Lung (tissue), 12 donors: ENCODE results near the gene OCLN. TPM values are rescaled to one million over a fixed set of nuclear protein-coding genes. Genes with fewer than 3 reads are reported as not detected.
A peak's percentile ranks its signal among the peaks of the same experiment; 100 is the strongest.
"Not testable (repeated sequence)": the region's sequence is repeated elsewhere in the genome, so short reads cannot be mapped to it uniquely, and the experiment has no call there.

ENCODE experiments used
- ATAC-seq: fragments of 200-7000 bp; cut with Tn5 transposase; one replicate; pipeline ENCODE4 v1.9.1; 2020; ENCODE audit warnings: moderate number of reproducible peaks; ENCODE audit not compliant: insufficient read depth, low FRiP score
- DNase-seq, 3 donors: peaks; one replicate each; pipeline ENCODE4 v3.0.0-alpha.2; 2013 to 2017
- H3K27ac ChIP-seq, 2 donors: one replicate each; pipeline ENCODE4 v1.5.1; 2013; ENCODE audit warnings: mild to moderate bottlenecking in 2 of 2, moderate library complexity in 2 of 2, control low read depth in 1 of 2, inconsistent platforms in 1 of 2, low read depth in 1 of 2, low read length in 1 of 2
- H3K27me3 ChIP-seq, 3 donors: one replicate each; pipeline ENCODE4 v1.5.1; 2013; ENCODE audit warnings: low read length in 2 of 3; ENCODE audit not compliant: control insufficient read depth in 3 of 3, insufficient read depth in 3 of 3
- H3K36me3 ChIP-seq, 4 donors: one replicate each; pipeline ENCODE4 v1.5.1; 2013; ENCODE audit warnings: low read length in 4 of 4, mild to moderate bottlenecking in 1 of 4, moderate library complexity in 1 of 4; ENCODE audit not compliant: control insufficient read depth in 4 of 4, insufficient read depth in 4 of 4
- H3K4me1 ChIP-seq, 5 donors: one replicate each; pipeline ENCODE4 v1.5.1; 2013; ENCODE audit warnings: low read length in 5 of 5, mild to moderate bottlenecking in 2 of 5, moderate library complexity in 1 of 5; ENCODE audit not compliant: control insufficient read depth in 5 of 5, insufficient read depth in 5 of 5
- H3K4me3 ChIP-seq: one replicate; pipeline ENCODE4 v1.5.1; 2013; ENCODE audit warnings: mild to moderate bottlenecking, control low read depth, moderate library complexity
- H3K9ac ChIP-seq, 2 donors: one replicate each; pipeline ENCODE4 v1.5.1; 2013; ENCODE audit warnings: low read length in 2 of 2, control low read depth in 1 of 2; ENCODE audit not compliant: insufficient read depth in 1 of 2
- H3K9me3 ChIP-seq, 4 donors: one replicate each; pipeline ENCODE4 v1.5.1; 2013; ENCODE audit warnings: low read length in 3 of 4, mild to moderate bottlenecking in 1 of 4, moderate library complexity in 1 of 4; ENCODE audit not compliant: control insufficient read depth in 4 of 4, insufficient read depth in 3 of 4
- WGBS, 2 donors: extraction: QIAGEN DNeasy Blood & Tissue Kit; methylation state at CpG; one replicate each; pipeline ENCODE4 v1.1.7; 2013; 5-methylcytosine and 5-hydroxymethylcytosine counted together
- polyA plus RNA-seq, 2 donors: library from polyadenylated mRNA; stranded (reverse); fragments of 200-250 nt; gene quantifications; one replicate each; pipeline ENCODE4 v1.2.1, GENCODE V29; 2013
- total RNA-seq, 2 donors: library from RNA; depleted of rRNA in 1 of 2; stranded (reverse); fragments of >200 nt in 1 of 2; gene quantifications; one replicate each; pipeline ENCODE4 v1.2.1, GENCODE V29; 2014 to 2021
- TF ChIP-seq, protein P1 (sequence below): IDR thresholded peaks from 2 replicates; pipeline ENCODE4 v1.5.1; 2012; ENCODE audit warnings: mild to moderate bottlenecking; ENCODE audit errors: control extremely low read depth, extremely low read depth
- donor health status: control.
- donor health status: control.
- donor health status: Bipolar disorder and iron deficiency.
- donor health status: healthy.
- donor health status: DM: yes; HTN: yes; CAD: no.

OCLN gene
- total and polyA plus RNA-seq, 4 donors, result 19.7 to 129 (median 46.6) TPM

DNA sequence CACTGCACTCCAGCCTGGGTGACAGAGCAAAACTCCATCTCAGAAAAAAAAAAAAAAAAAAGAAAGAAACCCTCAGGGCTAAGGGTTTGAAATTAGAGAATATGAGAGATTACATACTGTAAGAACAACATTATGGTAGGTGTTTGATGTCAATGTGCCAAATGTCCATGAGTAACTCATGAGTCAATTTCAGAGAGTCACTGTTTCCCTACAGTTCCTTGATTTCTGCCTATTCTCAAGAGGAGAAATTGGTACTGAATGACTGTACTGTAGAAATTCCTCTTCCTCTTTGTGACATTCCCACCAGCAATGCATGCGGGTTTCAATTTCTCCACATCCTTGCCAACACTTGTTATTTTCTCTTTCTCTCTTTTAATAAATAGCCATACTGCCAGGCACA lies 42.5 kb upstream of the OCLN start:
- peaks cover 0 to 2% (median 0%) of the 10 kb centered on the region in 5 donors for H3K4me1 ChIP-seq
- H3K36me3 ChIP-seq, result no peaks in the 10 kb centered on the region
- no peak overlapping the region for H3K27ac ChIP-seq
- no peaks in the 10 kb centered on the region for H3K27me3 ChIP-seq
- WGBS, 2 donors, result 65 to 76% methylated on average over 1 of the region's 1 CpG
- DNase-seq (no peak), ATAC-seq (no peak)
- H3K9me3 ChIP-seq, result no peaks in the 10 kb centered on the region
- H3K4me3 ChIP-seq, result no peak overlapping the region
- TF ChIP-seq, protein P1, sequence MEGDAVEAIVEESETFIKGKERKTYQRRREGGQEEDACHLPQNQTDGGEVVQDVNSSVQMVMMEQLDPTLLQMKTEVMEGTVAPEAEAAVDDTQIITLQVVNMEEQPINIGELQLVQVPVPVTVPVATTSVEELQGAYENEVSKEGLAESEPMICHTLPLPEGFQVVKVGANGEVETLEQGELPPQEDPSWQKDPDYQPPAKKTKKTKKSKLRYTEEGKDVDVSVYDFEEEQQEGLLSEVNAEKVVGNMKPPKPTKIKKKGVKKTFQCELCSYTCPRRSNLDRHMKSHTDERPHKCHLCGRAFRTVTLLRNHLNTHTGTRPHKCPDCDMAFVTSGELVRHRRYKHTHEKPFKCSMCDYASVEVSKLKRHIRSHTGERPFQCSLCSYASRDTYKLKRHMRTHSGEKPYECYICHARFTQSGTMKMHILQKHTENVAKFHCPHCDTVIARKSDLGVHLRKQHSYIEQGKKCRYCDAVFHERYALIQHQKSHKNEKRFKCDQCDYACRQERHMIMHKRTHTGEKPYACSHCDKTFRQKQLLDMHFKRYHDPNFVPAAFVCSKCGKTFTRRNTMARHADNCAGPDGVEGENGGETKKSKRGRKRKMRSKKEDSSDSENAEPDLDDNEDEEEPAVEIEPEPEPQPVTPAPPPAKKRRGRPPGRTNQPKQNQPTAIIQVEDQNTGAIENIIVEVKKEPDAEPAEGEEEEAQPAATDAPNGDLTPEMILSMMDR, result no peak
- no peak overlapping the region for H3K9ac ChIP-seq

DNA sequence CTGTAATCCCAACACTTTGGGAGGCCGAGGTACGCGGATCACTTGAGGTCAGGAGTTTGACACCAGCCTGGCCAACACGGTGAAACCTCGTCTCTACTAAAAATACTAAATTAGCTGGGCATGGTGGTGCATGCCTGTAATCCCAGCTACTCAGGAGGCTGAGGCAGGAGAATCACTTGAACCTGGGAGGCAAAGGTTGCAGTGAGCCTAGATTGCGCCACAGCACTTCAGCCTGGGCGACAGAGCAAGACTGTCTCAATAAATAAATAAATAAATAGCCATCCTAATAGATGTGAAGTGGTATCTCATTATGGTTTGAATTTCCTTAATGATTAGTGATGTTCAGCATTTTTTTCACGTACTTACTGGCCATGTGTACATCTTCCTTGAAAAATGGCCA lies 42.1 kb upstream of the OCLN start:
- WGBS, 2 donors, result 91 to 93% methylated on average over 8 of the region's 8 CpGs
- DNase-seq, H3K27me3 ChIP-seq, H3K9ac ChIP-seq, H3K9me3 ChIP-seq, H3K27ac ChIP-seq, H3K4me1 ChIP-seq, ATAC-seq, H3K4me3 ChIP-seq, H3K36me3 ChIP-seq: not testable (repeated sequence)

DNA sequence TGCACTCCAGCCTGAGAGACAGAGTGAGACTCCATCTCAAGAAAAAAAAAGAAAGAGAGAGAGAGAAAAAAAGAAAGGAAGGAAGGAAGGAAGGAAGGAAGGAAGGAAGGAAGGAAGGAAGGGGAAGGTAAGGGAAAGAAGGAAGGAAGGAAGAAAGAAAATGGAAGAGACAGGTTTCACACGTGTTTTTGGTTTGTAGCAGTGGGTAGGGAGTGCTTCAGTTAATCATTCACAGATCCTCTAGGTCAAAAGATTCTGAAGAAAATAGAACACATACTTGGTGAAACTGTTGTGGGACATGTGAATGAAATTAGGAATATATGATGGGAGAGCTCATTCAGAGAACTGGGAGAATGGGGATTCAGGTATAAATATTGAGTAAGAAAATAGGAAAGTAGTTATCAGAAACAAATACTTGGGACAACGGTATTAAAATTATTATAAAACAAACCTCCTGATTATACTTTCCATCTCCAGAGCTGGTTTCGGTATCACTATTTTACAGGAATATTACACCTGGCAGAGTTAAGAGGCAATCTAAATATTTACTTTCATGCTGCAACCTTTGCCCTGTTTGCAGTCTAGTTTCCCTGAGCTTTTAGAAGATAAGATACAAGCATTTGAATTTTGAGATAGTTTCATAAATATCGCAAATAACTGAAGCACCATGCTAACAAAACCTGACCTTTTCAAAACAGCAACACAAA lies 40.5 kb upstream of the OCLN start:
- Histone ChIP-seq H3K27ac (no peak overlapping the region), H3K36me3 (no peaks in the 10 kb centered on the region), H3K9me3 (no peaks in the 10 kb centered on the region), H3K27me3 (no peaks in the 10 kb centered on the region), H3K4me3 (no peak overlapping the region), H3K9ac (no peak overlapping the region), H3K4me1 (peaks cover 0 to 2% (median 0%) of the 10 kb centered on the region in 5 donors)
- TF ChIP-seq, protein P1, result no peak
- DNase-seq (peak in 1 of 3 donors; percentile 34), ATAC-seq (no peak)
- WGBS, 2 donors, result 38 to 56% methylated on average over 4 of the region's 4 CpGs

GRCh38 chr5:69453487-69453886 lies 39.1 kb upstream of the OCLN start:
- not testable (repeated sequence) for H3K27me3 ChIP-seq, H3K27ac ChIP-seq, DNase-seq, H3K36me3 ChIP-seq, H3K9ac ChIP-seq, H3K4me3 ChIP-seq, H3K4me1 ChIP-seq, H3K9me3 ChIP-seq, ATAC-seq
- 75 to 88% methylated on average over 3 of the region's 3 CpGs for WGBS, 2 donors
